Uterus (tissue), 4 donors: Measurements from ENCODE around the gene PLCXD3. TPM values are rescaled to one million over a fixed set of nuclear protein-coding genes. Genes with fewer than 3 reads are reported as not detected.
"Not testable (repeated sequence)": the region's sequence is repeated elsewhere in the genome, so short reads cannot be mapped to it uniquely, and the experiment has no call there.

Experiments
- DNase-seq, 2 donors: peaks; one replicate each; pipeline ENCODE4 v3.0.0-alpha.2; 2019 to 2020
- H3K27ac ChIP-seq, 2 donors: fragments of 200-600 bp; sonication (generic); 1 replicate in 1 of 2; 2 replicates in 1 of 2; pipeline ENCODE4 v1.5.1; 2016 to 2018
- H3K27me3 ChIP-seq, 2 donors: fragments of 200-600 bp; sonication (generic); one replicate each; pipeline ENCODE4 v1.5.1; 2018 to 2019; ENCODE audit warnings: control low read depth in 1 of 2
- H3K36me3 ChIP-seq, 2 donors: fragments of 200-600 bp; sonication (generic); one replicate each; pipeline ENCODE4 v1.5.1; 2019; ENCODE audit warnings: control low read depth in 1 of 2
- H3K4me1 ChIP-seq, 2 donors: fragments of 200-600 bp; sonication (generic); one replicate each; pipeline ENCODE4 v1.5.1; 2018 to 2019; ENCODE audit warnings: control low read depth in 1 of 2
- H3K4me3 ChIP-seq, 2 donors: fragments of 200-600 bp; sonication (generic); 1 replicate in 1 of 2; 2 replicates in 1 of 2; pipeline ENCODE4 v1.5.1; 2018 to 2019; ENCODE audit warnings: mild to moderate bottlenecking in 1 of 2
- H3K9me3 ChIP-seq, 2 donors: fragments of 200-600 bp; sonication (generic); one replicate each; pipeline ENCODE4 v1.5.1; 2019; ENCODE audit warnings: control low read depth in 1 of 2
- POLR2A ChIP-seq, 2 donors: fragments of 450-650 bp; IDR thresholded peaks; one replicate each; pipeline ENCODE4 v1.6.1; 2016; ENCODE audit warnings: antibody characterized with exemption in 2 of 2, mild to moderate bottlenecking in 1 of 2, moderate library complexity in 1 of 2
- intact Hi-C: fragments of 100-400 bp; cut with DNase I; formaldehyde crosslinking; loops from one replicate; pipeline ENCODE4 v1.15.1; 2023; ENCODE audit warnings: low total_unique reads
- total RNA-seq, 4 donors: library from RNA; depleted of rRNA in 3 of 4; stranded (reverse); fragments of >200 nt in 3 of 4; gene quantifications; one replicate each; pipeline versions ENCODE4 v1.1.0 to v1.2.4, GENCODE V29; 2014 to 2023
- TF ChIP-seq, protein P1 (sequence below), 4 experiments: fragments of 200-600 bp in 2 of 4; fragments of 450-650 bp in 2 of 4; sonication (generic) in 2 of 4; IDR thresholded peaks; one replicate each; pipeline ENCODE4 v1.5.1; 2016 to 2019; ENCODE audit warnings: antibody characterized with exemption in 4 of 4, mild to moderate bottlenecking in 2 of 4, moderate library complexity in 1 of 4
- donor health status: DM: yes; HTN: yes; CAD: no.

Gene PLCXD3
- total RNA-seq, 4 donors from 2014 or later, result 0.55 to 13.2 (median 7.5) TPM

- intact Hi-C loops, result no loop called here
Measured at GRCh38 chr5:41503310-41503709, 7.1 kb downstream of the PLCXD3 start.

DNA sequence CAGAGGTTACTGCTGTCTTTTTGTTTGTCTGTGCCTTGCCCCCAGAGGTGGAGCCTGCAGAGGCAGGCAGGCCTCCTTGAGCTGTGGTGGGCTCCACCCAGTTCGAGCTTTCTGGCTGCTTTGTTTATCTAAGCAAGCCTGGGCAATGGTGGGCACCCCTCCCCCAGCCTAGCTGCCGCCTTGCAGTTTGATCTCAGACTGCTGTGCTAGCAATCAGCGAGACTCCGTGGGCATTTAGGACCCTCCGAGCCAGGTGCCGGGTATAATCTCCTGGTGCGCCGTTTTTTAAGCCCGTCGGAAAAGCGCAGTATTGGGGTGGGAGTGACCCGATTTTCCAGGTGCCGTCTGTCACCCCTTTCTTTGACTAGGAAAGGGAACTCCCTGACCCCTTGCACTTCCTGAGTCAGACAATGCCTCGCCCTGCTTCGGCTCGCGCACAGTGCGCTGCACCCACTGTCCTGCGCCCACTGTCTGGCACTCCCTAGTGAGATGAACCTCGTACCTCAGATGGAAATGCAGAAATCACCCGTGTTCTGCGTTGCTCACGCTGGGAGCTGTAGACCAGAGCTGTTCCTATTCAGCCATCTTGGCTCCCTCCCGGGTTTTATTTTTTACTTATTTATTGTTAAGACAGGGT is 16.8 kb downstream of the PLCXD3 start:
- H3K27me3 ChIP-seq, DNase-seq, H3K4me1 ChIP-seq, H3K4me3 ChIP-seq, H3K9me3 ChIP-seq, intact Hi-C loops, H3K36me3 ChIP-seq, H3K27ac ChIP-seq: not testable (repeated sequence)

More at GRCh38 chr5:41503310-41503709, 7.1 kb downstream of the PLCXD3 start:
- TF ChIP-seq POLR2A (IDR thresholded peaks at IDR 0.05), result no peak
- TF ChIP-seq, protein P1, sequence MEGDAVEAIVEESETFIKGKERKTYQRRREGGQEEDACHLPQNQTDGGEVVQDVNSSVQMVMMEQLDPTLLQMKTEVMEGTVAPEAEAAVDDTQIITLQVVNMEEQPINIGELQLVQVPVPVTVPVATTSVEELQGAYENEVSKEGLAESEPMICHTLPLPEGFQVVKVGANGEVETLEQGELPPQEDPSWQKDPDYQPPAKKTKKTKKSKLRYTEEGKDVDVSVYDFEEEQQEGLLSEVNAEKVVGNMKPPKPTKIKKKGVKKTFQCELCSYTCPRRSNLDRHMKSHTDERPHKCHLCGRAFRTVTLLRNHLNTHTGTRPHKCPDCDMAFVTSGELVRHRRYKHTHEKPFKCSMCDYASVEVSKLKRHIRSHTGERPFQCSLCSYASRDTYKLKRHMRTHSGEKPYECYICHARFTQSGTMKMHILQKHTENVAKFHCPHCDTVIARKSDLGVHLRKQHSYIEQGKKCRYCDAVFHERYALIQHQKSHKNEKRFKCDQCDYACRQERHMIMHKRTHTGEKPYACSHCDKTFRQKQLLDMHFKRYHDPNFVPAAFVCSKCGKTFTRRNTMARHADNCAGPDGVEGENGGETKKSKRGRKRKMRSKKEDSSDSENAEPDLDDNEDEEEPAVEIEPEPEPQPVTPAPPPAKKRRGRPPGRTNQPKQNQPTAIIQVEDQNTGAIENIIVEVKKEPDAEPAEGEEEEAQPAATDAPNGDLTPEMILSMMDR (IDR thresholded peaks at IDR 0.05), result no peak
- DNase-seq, result no peak
- H3K27me3 ChIP-seq, result no peaks in the 10 kb centered on the region
- no peaks in the 10 kb centered on the region for H3K4me1 ChIP-seq
- H3K9me3 ChIP-seq, result no peaks in the 10 kb centered on the region
- H3K36me3 ChIP-seq, result no peaks in the 10 kb centered on the region
- H3K4me3 ChIP-seq, result no peak overlapping the region
- no peak overlapping the region for H3K27ac ChIP-seq

DNA sequence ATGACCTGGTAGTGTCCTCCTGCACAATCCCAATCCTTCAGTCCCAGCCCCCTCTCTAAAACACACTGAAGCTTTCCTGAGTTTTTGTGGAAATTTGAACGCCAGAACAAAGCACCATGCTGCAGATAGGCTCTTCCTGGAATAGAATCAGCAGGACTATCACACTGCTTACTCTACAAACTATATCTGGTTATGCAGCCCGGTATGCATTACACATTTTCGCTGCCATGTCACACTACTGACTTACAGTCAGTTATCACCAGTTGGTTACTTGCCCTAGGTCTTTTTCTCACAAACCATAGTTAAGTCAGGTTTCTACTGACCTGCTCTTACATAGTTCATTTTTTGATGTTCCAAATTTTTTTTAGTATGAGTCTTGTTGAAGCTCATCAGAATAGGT is 24.9 kb downstream of the PLCXD3 start:
- H3K4me1 ChIP-seq, result no peaks in the 10 kb centered on the region
- no peaks in the 10 kb centered on the region for H3K9me3 ChIP-seq
- H3K4me3 ChIP-seq, result no peak overlapping the region
- no peaks in the 10 kb centered on the region for H3K36me3 ChIP-seq
- intact Hi-C loops, result no loop called here
- no peak for DNase-seq
- H3K27me3 ChIP-seq, result no peaks in the 10 kb centered on the region
- H3K27ac ChIP-seq, result no peak overlapping the region
- TF ChIP-seq, protein P1 (IDR thresholded peaks at IDR 0.05), result no peak
- no peak for TF ChIP-seq POLR2A (IDR thresholded peaks at IDR 0.05)

DNA sequence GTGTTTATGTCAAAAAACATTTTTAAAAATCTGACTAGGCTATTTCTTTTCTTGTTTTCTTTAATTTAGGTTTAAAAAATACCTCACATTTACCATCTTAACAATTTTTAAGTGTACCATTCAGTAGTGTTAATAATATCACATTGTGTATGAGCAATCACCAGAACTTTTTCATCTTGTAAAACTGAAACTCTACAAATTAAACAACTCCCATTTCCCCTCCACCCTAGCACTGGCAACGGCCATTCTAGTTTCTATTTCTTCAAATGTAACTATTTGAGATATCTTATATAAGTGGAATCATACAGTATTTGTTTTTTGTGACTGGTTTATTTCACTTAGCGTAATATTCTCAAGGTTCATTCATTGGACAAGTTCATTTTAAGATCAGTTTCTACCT is 27.7 kb downstream of the PLCXD3 start:
- Histone ChIP-seq H3K36me3 (no peaks in the 10 kb centered on the region), H3K9me3 (no peaks in the 10 kb centered on the region), H3K27me3 (no peaks in the 10 kb centered on the region), H3K4me1 (no peaks in the 10 kb centered on the region), H3K27ac (no peak overlapping the region), H3K4me3 (no peak overlapping the region)
- DNase-seq, result no peak
- TF ChIP-seq, protein P1 (IDR thresholded peaks at IDR 0.05), result no peak
- TF ChIP-seq POLR2A (IDR thresholded peaks at IDR 0.05), result no peak
- intact Hi-C loops, result no loop called here

- DNase-seq, result no peak
- intact Hi-C loops, result no loop called here
- Histone ChIP-seq H3K27me3 (no peaks in the 10 kb centered on the region), H3K9me3 (no peaks in the 10 kb centered on the region), H3K27ac (no peak overlapping the region), H3K4me3 (no peak overlapping the region), H3K4me1 (no peaks in the 10 kb centered on the region), H3K36me3 (no peaks in the 10 kb centered on the region)
- TF ChIP-seq, protein P1 (IDR thresholded peaks at IDR 0.05), result no peak
Measured at GRCh38 chr5:41482173-41482572, 28.2 kb downstream of the PLCXD3 start.

- H3K4me1 ChIP-seq, intact Hi-C loops, H3K36me3 ChIP-seq, H3K9me3 ChIP-seq, H3K27ac ChIP-seq, DNase-seq, H3K4me3 ChIP-seq, H3K27me3 ChIP-seq: not testable (repeated sequence)
Measured at GRCh38 chr5:41471571-41472208, 38.7 kb downstream of the PLCXD3 start.
